ENCODE data around the gene KDM2B. TPM values are rescaled to one million over a fixed set of nuclear protein-coding genes. Genes with fewer than 3 reads are reported as not detected.

KDM2B gene
- polyA plus RNA-seq, 2 of the 4 experiments (the other 2 are of a cell fraction): 10.4 to 18.4 TPM

DNA sequence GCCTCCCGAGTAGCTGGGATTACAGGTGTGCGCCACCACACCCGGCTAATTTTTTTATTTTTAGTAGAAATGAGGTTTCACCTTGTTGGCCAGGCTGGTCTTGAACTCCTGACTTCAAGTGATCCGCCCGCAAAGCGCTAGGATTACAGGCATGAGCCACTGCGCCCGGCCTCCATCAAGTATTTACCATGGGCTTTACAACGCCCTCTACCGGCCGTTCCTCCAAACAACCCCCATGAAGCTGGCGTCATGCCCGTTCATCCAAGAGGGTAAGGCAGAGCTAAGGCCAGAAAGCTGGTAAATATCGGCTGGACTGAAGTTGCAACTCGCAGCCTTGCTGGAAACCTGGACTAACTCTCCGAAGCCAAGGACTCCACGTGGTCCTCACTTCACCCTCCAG, 139.3 kb downstream of the KDM2B start:
- POLR2A ChIA-PET: no interaction called here
- CTCF ChIA-PET: interaction anchor here (0.7 to 8.8 kb wide), 17 partner anchors 8 to 191 kb away, joined by 3 to 117 read pairs (median 4); no protein-coding TSS in a partner anchor
- TF ChIP-seq, protein P1, sequence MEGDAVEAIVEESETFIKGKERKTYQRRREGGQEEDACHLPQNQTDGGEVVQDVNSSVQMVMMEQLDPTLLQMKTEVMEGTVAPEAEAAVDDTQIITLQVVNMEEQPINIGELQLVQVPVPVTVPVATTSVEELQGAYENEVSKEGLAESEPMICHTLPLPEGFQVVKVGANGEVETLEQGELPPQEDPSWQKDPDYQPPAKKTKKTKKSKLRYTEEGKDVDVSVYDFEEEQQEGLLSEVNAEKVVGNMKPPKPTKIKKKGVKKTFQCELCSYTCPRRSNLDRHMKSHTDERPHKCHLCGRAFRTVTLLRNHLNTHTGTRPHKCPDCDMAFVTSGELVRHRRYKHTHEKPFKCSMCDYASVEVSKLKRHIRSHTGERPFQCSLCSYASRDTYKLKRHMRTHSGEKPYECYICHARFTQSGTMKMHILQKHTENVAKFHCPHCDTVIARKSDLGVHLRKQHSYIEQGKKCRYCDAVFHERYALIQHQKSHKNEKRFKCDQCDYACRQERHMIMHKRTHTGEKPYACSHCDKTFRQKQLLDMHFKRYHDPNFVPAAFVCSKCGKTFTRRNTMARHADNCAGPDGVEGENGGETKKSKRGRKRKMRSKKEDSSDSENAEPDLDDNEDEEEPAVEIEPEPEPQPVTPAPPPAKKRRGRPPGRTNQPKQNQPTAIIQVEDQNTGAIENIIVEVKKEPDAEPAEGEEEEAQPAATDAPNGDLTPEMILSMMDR (IDR thresholded peaks at IDR 0.05): peak; percentile 14; the same call in 1 of the 3 replicates
- TF ChIP-seq, protein P2, sequence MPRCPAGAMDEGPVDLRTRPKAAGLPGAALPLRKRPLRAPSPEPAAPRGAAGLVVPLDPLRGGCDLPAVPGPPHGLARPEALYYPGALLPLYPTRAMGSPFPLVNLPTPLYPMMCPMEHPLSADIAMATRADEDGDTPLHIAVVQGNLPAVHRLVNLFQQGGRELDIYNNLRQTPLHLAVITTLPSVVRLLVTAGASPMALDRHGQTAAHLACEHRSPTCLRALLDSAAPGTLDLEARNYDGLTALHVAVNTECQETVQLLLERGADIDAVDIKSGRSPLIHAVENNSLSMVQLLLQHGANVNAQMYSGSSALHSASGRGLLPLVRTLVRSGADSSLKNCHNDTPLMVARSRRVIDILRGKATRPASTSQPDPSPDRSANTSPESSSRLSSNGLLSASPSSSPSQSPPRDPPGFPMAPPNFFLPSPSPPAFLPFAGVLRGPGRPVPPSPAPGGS (IDR thresholded peaks at IDR 0.05): no peak
- peak; percentile 40 to 70 for DNase-seq (ENCODE audit: low read depth in 1 of 2, low spot score in 1 of 2)
- Histone ChIP-seq H3K4me2 (no peak overlapping the region), H3K4me3 (no peak overlapping the region), H3K9me3 (peaks cover 3% of the 10 kb centered on the region; the same call in 1 of the 3 replicates), H3K27ac (no peak overlapping the region), H3K4me1 (peaks cover 4% of the 10 kb centered on the region; the same call in 1 of the 3 replicates)
- FAIRE-seq: no peak
- WGBS (ENCODE audit: missing lambda C conversion rate): 85% methylated on average over 17 of the region's 17 CpGs
- no peak for ATAC-seq

DNA sequence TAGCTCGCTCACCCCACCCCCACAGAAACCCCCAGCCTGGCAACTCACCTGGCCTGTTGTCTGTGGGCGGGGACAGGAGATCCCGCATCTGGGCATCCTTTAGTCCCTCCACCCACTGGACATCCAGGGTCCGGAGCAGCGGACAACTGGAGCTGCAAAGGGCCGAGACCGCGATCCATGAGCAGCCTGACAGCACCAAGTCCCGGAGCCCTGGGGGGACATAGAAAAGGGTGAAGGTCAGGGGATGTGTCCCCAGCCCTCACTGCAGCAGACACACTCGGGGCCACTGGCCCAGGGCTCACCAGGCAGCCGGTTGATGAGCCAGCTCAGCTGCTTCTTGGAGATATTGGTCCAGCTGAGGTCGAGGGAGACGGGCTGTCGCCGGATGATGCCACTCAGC, 140.1 kb downstream of the KDM2B start:
- DNase-seq (ENCODE audit: low read depth in 1 of 2, low spot score in 1 of 2): no peak
- CTCF ChIA-PET: interaction anchor here (1.2 to 8.8 kb wide), 8 partner anchors 9 to 106 kb away, joined by 3 to 117 read pairs (median 44); no protein-coding TSS in a partner anchor
- 95% methylated on average over 15 of the region's 15 CpGs for WGBS (ENCODE audit: missing lambda C conversion rate)
- no peak for TF ChIP-seq CBX8 (IDR thresholded peaks at IDR 0.05)
- no peak for TF ChIP-seq EHF (CRISPR knock-in tag; IDR thresholded peaks at IDR 0.05)
- TF ChIP-seq, protein P2 (IDR thresholded peaks at IDR 0.05): no peak
- no peak for TF ChIP-seq RNF2 (IDR thresholded peaks at IDR 0.05; ENCODE audit: borderline replicate concordance, low read depth)
- TF ChIP-seq POLR2AphosphoS2 (conservative IDR thresholded peaks at IDR 0.05; ENCODE audit: low read length): no peak
- TF ChIP-seq, protein P3, sequence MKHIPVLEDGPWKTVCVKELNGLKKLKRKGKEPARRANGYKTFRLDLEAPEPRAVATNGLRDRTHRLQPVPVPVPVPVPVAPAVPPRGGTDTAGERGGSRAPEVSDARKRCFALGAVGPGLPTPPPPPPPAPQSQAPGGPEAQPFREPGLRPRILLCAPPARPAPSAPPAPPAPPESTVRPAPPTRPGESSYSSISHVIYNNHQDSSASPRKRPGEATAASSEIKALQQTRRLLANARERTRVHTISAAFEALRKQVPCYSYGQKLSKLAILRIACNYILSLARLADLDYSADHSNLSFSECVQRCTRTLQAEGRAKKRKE (CRISPR knock-in tag; IDR thresholded peaks at IDR 0.05; ENCODE audit: low read depth): no peak
- no peak for TF ChIP-seq KDM1A (IDR thresholded peaks at IDR 0.05; ENCODE audit: low read depth)
- no peak for TF ChIP-seq MAFK (IDR thresholded peaks at IDR 0.05; ENCODE audit: partially characterized antibody)
- TF ChIP-seq BHLHE40 (IDR thresholded peaks at IDR 0.05; ENCODE audit: low read depth, low read length): no peak
- TF ChIP-seq POLR2A (IDR thresholded peaks at IDR 0.05; ENCODE audit: low read length): no peak
- TF ChIP-seq, protein P4, sequence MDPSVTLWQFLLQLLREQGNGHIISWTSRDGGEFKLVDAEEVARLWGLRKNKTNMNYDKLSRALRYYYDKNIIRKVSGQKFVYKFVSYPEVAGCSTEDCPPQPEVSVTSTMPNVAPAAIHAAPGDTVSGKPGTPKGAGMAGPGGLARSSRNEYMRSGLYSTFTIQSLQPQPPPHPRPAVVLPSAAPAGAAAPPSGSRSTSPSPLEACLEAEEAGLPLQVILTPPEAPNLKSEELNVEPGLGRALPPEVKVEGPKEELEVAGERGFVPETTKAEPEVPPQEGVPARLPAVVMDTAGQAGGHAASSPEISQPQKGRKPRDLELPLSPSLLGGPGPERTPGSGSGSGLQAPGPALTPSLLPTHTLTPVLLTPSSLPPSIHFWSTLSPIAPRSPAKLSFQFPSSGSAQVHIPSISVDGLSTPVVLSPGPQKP (IDR thresholded peaks at IDR 0.05; ENCODE audit: low read depth, low read length): no peak
- TF ChIP-seq KDM5A (IDR thresholded peaks at IDR 0.05): no peak
- TF ChIP-seq NR3C1 (IDR thresholded peaks at IDR 0.05): no peak
- Histone ChIP-seq H3K27ac (no peak overlapping the region), H3K9me3 (peaks cover 7% of the 10 kb centered on the region; the same call in 1 of the 3 replicates), H3K4me3 (no peak overlapping the region), H3K4me1 (peaks cover 4% of the 10 kb centered on the region; the same call in 1 of the 3 replicates), H3K4me2 (no peak overlapping the region)
- FAIRE-seq: no peak
- ATAC-seq: no peak
- POLR2A ChIA-PET: no interaction called here

DNA sequence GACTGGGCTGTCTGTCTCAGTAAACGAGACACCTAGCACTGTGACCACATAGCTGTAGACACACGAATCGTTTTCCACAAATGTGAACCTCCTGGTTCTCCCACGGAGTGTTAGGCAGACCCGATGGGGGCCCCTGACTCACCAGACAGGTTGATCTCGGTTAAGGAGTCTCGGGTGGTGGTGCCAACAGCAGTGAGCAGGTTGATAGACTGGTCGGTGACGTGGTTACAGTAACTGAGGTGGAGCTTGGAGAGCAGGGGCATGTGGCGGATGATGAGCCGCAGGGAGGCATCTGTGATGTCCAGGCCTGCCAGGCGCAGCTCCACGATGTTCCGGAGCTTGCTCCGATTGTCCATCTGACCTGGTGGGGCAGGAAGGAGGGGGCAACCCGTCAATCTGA, 141.1 kb downstream of the KDM2B start:
- FAIRE-seq: no peak
- Histone ChIP-seq H3K9me3 (peaks cover 7% of the 10 kb centered on the region; the same call in 1 of the 3 replicates), H3K4me2 (no peak overlapping the region), H3K4me3 (no peak overlapping the region), H3K27ac (no peak overlapping the region), H3K4me1 (peaks cover 4% of the 10 kb centered on the region; the same call in 1 of the 3 replicates)
- ChIA-PET CTCF (interaction anchor here (2.1 to 8.8 kb wide), 3 partner anchors 16 to 105 kb away, joined by 5 to 117 read pairs (median 75); no protein-coding TSS in a partner anchor), POLR2A (interaction anchor here (0.9 kb wide), 1 partner anchor 39 kb away, joined by 3 read pairs; the partner anchor contains the start of gene RNF34)
- DNase-seq (ENCODE audit: low read depth in 1 of 2, low spot score in 1 of 2): no peak
- no peak for ATAC-seq
- 92% methylated on average over 16 of the region's 16 CpGs for WGBS (ENCODE audit: missing lambda C conversion rate)
- TF ChIP-seq HOXA7 (CRISPR knock-in tag; IDR thresholded peaks at IDR 0.05) (no peak), GATA3 (IDR thresholded peaks at IDR 0.05; ENCODE audit: borderline replicate concordance) (no peak), NR3C1 (IDR thresholded peaks at IDR 0.05) (no peak), POLR2A (IDR thresholded peaks at IDR 0.05; ENCODE audit: low read length) (no peak), FOSL2 (IDR thresholded peaks at IDR 0.05) (no peak), FOSL2 (CRISPR knock-in tag; IDR thresholded peaks at IDR 0.05) (no peak), TP53 (CRISPR knock-in tag; IDR thresholded peaks at IDR 0.05) (no peak), MAFK (IDR thresholded peaks at IDR 0.05; ENCODE audit: partially characterized antibody) (no peak), PHF8 (IDR thresholded peaks at IDR 0.05; ENCODE audit: borderline replicate concordance, low read depth) (no peak), FOXS1 (CRISPR knock-in tag; IDR thresholded peaks at IDR 0.05) (no peak), HOXB13 (CRISPR knock-in tag; IDR thresholded peaks at IDR 0.05; ENCODE audit: low read depth) (no peak), NFE2L2 (conservative IDR thresholded peaks at IDR 0.05; ENCODE audit: low read length) (no peak)
- TF ChIP-seq, protein P4 (IDR thresholded peaks at IDR 0.05; ENCODE audit: low read depth, low read length): no peak
- TF ChIP-seq, protein P5, sequence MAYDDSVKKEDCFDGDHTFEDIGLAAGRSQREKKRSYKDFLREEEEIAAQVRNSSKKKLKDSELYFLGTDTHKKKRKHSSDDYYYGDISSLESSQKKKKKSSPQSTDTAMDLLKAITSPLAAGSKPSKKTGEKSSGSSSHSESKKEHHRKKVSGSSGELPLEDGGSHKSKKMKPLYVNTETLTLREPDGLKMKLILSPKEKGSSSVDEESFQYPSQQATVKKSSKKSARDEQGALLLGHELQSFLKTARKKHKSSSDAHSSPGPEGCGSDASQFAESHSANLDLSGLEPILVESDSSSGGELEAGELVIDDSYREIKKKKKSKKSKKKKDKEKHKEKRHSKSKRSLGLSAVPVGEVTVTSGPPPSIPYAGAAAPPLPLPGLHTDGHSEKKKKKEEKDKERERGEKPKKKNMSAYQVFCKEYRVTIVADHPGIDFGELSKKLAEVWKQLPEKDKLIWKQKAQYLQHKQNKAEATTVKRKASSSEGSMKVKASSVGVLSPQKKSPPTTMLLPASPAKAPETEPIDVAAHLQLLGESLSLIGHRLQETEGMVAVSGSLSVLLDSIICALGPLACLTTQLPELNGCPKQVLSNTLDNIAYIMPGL (CRISPR knock-in tag; IDR thresholded peaks at IDR 0.05; ENCODE audit: borderline replicate concordance): no peak
